A549 (cell line): ENCODE data around the gene LIMS1. TPM values are rescaled to one million over a fixed set of nuclear protein-coding genes. Genes with fewer than 3 reads are reported as not detected.
A peak's percentile ranks its signal among the peaks of the same experiment; 100 is the strongest.
"Not testable (repeated sequence)": the region's sequence is repeated elsewhere in the genome, so short reads cannot be mapped to it uniquely, and the experiment has no call there.

Experiments used
- ATAC-seq, 2 experiments: fragments of 200-7000 bp in 1 of 2; fragments of >200 bp in 1 of 2; cut with Nextera tagmentation in 1 of 2; cut with Tn5 transposase in 1 of 2; 3 replicates each; pipeline versions ENCODE4 v1.8.0 to v1.9.1; 2018 to 2020; ENCODE audit warnings: mild to moderate bottlenecking in 1 of 2, moderate library complexity in 1 of 2
- CTCF ChIA-PET: fragments of 300-600 bp; sonication (Branson Sonifier 250); formaldehyde crosslinking; extraction: SDS; loops from one replicate; lab custom pipeline; 2021; ENCODE audit warnings: antibody characterized with exemption, inconsistent platforms; lab: Yijun Ruan, JAX
- POLR2A ChIA-PET: fragments of 350-600 bp; formaldehyde crosslinking; extraction: SDS; loops from one replicate; lab custom pipeline; 2021; ENCODE audit warnings: antibody characterized with exemption, inconsistent platforms; lab: Yijun Ruan, JAX
- DNase-seq, 2 experiments: peaks; one replicate each; pipeline versions ENCODE4 v3.0.0 to v3.0.0-alpha.2; 2011 to 2016; ENCODE audit warnings: low read depth in 1 of 2, low spot score in 1 of 2
- FAIRE-seq: peaks from 2 replicates; lab custom pipeline; 2011; peaks lifted over from hg19 to GRCh38; lab: Jason Lieb, UNC
- H3K27ac ChIP-seq, 2 experiments: fragments of >200 bp; sonication (Bioruptor Twin); formaldehyde crosslinking; 3 replicates each; pipeline ENCODE4 v1.5.1; 2016 to 2017
- H3K4me1 ChIP-seq: fragments of >200 bp; sonication (Bioruptor Twin); formaldehyde crosslinking; 3 replicates; pipeline ENCODE4 v1.6.1; 2016
- H3K4me2 ChIP-seq: fragments of >200 bp; sonication (Bioruptor Twin); formaldehyde crosslinking; 3 replicates; pipeline ENCODE4 v1.6.1; 2016
- H3K4me3 ChIP-seq: fragments of >200 bp; sonication (Bioruptor Twin); formaldehyde crosslinking; 3 replicates; pipeline ENCODE4 v1.5.1; 2016
- H3K9me3 ChIP-seq: fragments of >200 bp; sonication (Bioruptor Twin); formaldehyde crosslinking; 3 replicates; pipeline ENCODE4 v1.6.1; 2016
- USF2 ChIP-seq: fragments of 450-650 bp; IDR thresholded peaks from 2 replicates; pipeline ENCODE4 v1.6.1; 2014; ENCODE audit warnings: antibody characterized with exemption
- whole genome bisulfite sequencing: methylation state at CpG from one replicate; pipeline ENCODE4 v1.1.6; 2017; ENCODE audit errors: missing lambda C conversion rate; 5-methylcytosine and 5-hydroxymethylcytosine counted together
- polyA plus RNA-seq, 4 experiments: library from polyadenylated mRNA; depleted of rRNA in 3 of 4; stranded (reverse); fragments of >200 nt; fragmentation: RNase III in 1 of 4; extraction: RNeasy Plus Mini Kit Qiagen cat#74134 plus additional on column Dnase treatment in 1 of 4; gene quantifications; 2 replicates in 3 of 4; 3 replicates in 1 of 4; pipeline ENCODE4 v1.2.3, GENCODE V29; 2011 to 2017

LIMS1 gene
- polyA plus RNA-seq, 2 of the 4 experiments (the other 2 are of a cell fraction) = 40.0 to 94.1 TPM

GRCh38 chr2:108648796-108649195, 114.5 kb downstream of the LIMS1 start:
- CTCF ChIA-PET = interaction anchor here (4.2 kb wide), 1 partner anchor 12 kb away, joined by 21 read pairs; no protein-coding TSS in a partner anchor
- DNase-seq, H3K4me3 ChIP-seq, H3K27ac ChIP-seq, H3K4me2 ChIP-seq, ATAC-seq, H3K4me1 ChIP-seq, POLR2A ChIA-PET, FAIRE-seq, H3K9me3 ChIP-seq: not testable (repeated sequence)

GRCh38 chr2:108650465-108650864, 116.2 kb downstream of the LIMS1 start:
- H3K4me1 ChIP-seq, ATAC-seq, FAIRE-seq, H3K4me3 ChIP-seq, POLR2A ChIA-PET, H3K9me3 ChIP-seq, DNase-seq, H3K27ac ChIP-seq, H3K4me2 ChIP-seq: not testable (repeated sequence)
- CTCF ChIA-PET = interaction anchor here (0.7 to 1.0 kb wide), 2 partner anchors 29 to 33 kb away, joined by 3 read pairs; no protein-coding TSS in a partner anchor
- WGBS = 89% methylated on average over 8 of the region's 8 CpGs

GRCh38 chr2:108651468-108651867, 117.2 kb downstream of the LIMS1 start:
- WGBS = 43% methylated on average over 1 of the region's 2 CpGs
- H3K27ac ChIP-seq, H3K4me3 ChIP-seq, DNase-seq, H3K9me3 ChIP-seq, H3K4me2 ChIP-seq, CTCF ChIA-PET, POLR2A ChIA-PET, ATAC-seq, FAIRE-seq, H3K4me1 ChIP-seq: not testable (repeated sequence)

- H3K4me3 ChIP-seq, DNase-seq, H3K4me2 ChIP-seq, H3K9me3 ChIP-seq, FAIRE-seq, CTCF ChIA-PET, POLR2A ChIA-PET, H3K4me1 ChIP-seq: not testable (repeated sequence)
- 0 out of 2 replicates have a peak, but pooled peaks have one; percentile 6 for TF ChIP-seq USF2
- H3K27ac ChIP-seq = peak overlapping the region in 1 of 2 experiments; percentile 46; a peak in 1 of 6 replicates
- 65% methylated on average over 7 of the region's 7 CpGs for WGBS
- ATAC-seq = peak; percentile 80 to 84
Observed at GRCh38 chr2:108652187-108652931, 118.1 kb downstream of the LIMS1 start.

GRCh38 chr2:108653425-108653824, 119.2 kb downstream of the LIMS1 start:
- H3K9me3 ChIP-seq, POLR2A ChIA-PET, FAIRE-seq, H3K4me1 ChIP-seq, DNase-seq, H3K4me3 ChIP-seq, ATAC-seq, CTCF ChIA-PET, H3K27ac ChIP-seq, H3K4me2 ChIP-seq: not testable (repeated sequence)
- 95% methylated on average over 4 of the region's 8 CpGs for WGBS

- H3K9me3 ChIP-seq, CTCF ChIA-PET, H3K4me1 ChIP-seq, ATAC-seq, DNase-seq, POLR2A ChIA-PET, FAIRE-seq, H3K4me3 ChIP-seq, H3K27ac ChIP-seq, H3K4me2 ChIP-seq: not testable (repeated sequence)
- WGBS = 91% methylated on average over 6 of the region's 6 CpGs
Observed at GRCh38 chr2:108653849-108654248, 119.6 kb downstream of the LIMS1 start.

- H3K27ac ChIP-seq, H3K4me3 ChIP-seq, H3K4me2 ChIP-seq, POLR2A ChIA-PET, CTCF ChIA-PET, DNase-seq, FAIRE-seq, H3K4me1 ChIP-seq, H3K9me3 ChIP-seq: not testable (repeated sequence)
- peak in 1 of 2 experiments; percentile 37; a peak in 3 of 6 replicates for ATAC-seq
- WGBS = 92% methylated on average over 6 of the region's 13 CpGs
Observed at GRCh38 chr2:108654521-108655125, 120.4 kb downstream of the LIMS1 start.

- H3K27ac ChIP-seq, DNase-seq, POLR2A ChIA-PET, H3K4me3 ChIP-seq, H3K4me1 ChIP-seq, H3K4me2 ChIP-seq, H3K9me3 ChIP-seq, ATAC-seq, CTCF ChIA-PET, FAIRE-seq: not testable (repeated sequence)
- no CpG with 5 or more reads among the region's 13 CpGs for WGBS
Observed at GRCh38 chr2:108655270-108655669, 121.0 kb downstream of the LIMS1 start.

- H3K4me2 ChIP-seq, CTCF ChIA-PET, H3K27ac ChIP-seq, FAIRE-seq, H3K4me1 ChIP-seq, DNase-seq, H3K9me3 ChIP-seq, H3K4me3 ChIP-seq, ATAC-seq, POLR2A ChIA-PET: not testable (repeated sequence)
Observed at GRCh38 chr2:108656282-108656681, 122.0 kb downstream of the LIMS1 start.

- H3K27ac ChIP-seq, H3K4me3 ChIP-seq, H3K9me3 ChIP-seq, FAIRE-seq, ATAC-seq, DNase-seq, CTCF ChIA-PET, POLR2A ChIA-PET, H3K4me2 ChIP-seq: not testable (repeated sequence)
- 95% methylated on average over 4 of the region's 4 CpGs for WGBS
- H3K4me1 ChIP-seq = peaks cover 16% of the 10 kb centered on the region
Observed at GRCh38 chr2:108657517-108657916, 123.2 kb downstream of the LIMS1 start.
